ENCODE measurements around the gene GIMAP5.

Gene GIMAP5

DNA sequence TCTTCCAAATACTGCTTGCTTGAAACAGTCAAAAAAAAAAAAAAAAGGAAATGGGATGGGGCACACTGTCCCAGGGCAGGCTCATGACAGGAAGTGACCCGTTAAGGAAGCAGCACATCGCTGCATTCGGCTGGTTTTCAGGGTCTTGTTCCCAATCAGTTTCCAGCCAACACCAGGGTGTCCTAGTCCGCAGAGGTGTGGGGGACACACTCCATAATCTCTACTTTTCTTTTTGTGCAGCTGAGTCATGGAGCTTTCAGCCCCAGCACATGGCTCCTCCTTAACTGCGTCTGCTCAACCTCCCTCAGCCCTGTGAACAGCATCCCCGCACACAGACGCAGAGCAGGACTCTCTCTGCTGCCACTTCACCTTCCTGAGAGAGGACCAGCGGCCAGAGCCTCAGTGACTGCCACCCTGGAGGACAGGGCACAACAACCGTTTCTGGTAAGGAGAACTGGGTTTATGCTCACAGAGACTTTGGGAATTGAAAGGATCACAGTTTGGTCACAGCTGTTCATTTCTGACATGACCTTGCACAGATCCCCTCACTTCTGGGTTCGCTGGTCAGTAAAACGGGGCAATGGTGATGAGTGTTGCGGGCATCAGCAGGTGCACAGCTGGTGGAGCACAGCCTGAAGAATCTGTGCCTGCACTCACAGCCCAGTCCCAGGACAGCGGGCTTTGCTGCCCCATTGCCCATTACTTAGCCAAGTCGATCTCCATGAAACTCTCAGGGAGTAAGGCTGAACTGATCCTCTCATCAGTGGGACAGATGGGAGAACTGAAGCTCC lies at the start of gene GIMAP5:
Gene GIMAP5, plus strand, starts transcription at position 154 of the 791 bp plus-strand sequence. CDS start 3,467 bp downstream, outside the sequence.
- no peak for DNase-seq

DNA sequence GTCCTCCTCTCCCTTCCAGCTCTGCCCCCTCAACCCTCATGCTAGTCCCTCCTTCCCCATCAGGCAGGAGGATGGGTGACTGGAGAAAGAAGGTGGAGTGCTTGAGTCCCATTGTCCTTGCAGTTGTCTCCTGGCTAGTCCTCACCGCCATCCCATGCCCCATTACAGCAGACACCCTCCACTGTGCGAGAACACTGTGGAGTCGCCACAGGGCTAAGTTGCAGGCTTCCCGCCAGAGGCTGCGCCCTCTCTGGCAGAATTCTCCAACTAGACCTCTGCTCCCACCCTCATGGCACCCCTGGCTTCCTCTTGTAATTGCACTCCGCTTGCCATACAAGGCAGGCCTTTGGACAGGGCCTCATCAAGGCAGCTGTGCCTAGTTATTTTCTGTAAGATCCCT lies 48.6 kb upstream of the GIMAP5 start:
- no peak for DNase-seq

DNA sequence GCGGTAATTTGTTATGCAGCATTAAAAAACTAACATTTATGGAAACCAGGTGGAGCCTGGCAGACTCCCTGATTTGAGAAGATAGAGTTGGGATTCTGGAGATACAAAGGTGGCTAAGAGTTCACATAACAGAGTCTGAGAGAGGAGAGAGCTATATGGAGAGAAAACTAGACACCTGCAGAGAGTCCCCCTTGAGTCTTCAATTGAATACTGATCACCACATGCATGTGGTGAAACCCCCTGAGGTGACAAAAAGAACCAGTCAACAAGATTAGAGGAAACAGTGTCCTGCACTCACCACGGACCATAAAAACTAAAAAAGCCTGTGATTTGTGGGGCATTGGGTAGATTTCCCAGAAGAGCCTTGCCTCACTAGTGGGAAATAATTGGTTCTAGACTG lies 41.6 kb upstream of the GIMAP5 start:
- no peak for DNase-seq

DNA sequence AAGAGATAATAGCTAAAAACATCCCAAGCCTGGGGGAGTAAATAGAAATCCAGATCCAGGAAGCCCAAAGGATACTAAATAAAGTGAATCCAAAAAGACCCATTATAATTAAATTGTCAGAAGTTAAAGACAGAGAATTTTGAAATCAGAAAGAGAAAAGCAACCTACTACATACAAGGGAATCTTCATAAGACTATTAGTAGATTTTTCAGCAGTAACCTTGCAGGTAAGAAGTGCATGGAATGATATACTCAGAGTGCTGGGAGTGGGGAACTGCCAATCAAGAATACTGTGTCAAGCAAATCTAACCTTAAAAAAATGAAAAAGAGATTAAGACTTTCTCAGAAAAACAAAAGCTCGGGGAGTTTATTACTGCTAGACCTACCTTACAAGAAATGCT lies 34.0 kb upstream of the GIMAP5 start:
- DNase-seq, result no peak

- no peak for DNase-seq
Measured at GRCh38 chr7:150715293-150715692, 21.9 kb upstream of the GIMAP5 start.

GRCh38 chr7:150715738-150716137 lies 21.5 kb upstream of the GIMAP5 start:
- DNase-seq, result no peak

DNA sequence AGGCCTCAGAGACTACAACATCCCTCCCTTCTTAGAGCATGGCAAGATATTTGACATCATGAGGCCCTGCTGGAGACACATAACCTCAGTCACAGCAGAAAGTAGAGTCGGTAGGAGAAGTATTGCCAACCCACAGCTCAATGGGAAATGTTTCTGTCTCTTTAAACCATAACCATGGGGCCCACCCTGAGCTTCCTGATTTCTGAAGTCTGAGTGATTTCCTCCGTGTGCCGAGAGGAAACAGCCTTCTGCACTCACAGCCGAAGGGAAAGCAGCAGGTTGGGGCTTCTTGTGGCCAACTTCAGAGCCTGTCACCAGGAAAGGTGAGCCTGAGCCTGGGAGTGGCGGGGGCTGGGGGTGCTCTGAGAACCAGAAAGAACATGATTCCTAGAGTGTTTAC lies 20.9 kb upstream of the GIMAP5 start, which contains the start of gene GIMAP1:
Gene GIMAP1, plus strand, starts transcription at position 246 of the 400 bp plus-strand sequence. CDS start 2,435 bp downstream, outside the sequence.
- no peak for DNase-seq

DNA sequence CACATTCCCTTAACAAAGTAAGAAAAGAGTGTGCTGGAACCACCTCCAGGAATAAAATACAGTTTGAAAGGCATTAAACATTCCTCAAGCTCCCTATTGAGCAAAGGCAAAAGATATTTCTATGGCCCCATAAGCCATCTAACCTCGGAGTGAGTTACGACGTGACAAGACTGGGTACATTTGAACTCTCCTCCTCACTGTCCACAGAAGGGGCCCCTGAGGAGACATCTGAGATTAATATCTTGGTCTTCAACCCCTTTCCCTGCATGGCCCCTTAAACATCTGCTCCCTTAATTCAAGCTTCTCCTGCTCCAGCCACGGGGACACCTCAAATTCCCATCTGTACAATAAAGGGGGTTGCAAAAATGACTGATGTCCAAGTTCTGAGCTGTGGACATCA lies 20.3 kb upstream of the GIMAP5 start:
- DNase-seq, result no peak

DNA sequence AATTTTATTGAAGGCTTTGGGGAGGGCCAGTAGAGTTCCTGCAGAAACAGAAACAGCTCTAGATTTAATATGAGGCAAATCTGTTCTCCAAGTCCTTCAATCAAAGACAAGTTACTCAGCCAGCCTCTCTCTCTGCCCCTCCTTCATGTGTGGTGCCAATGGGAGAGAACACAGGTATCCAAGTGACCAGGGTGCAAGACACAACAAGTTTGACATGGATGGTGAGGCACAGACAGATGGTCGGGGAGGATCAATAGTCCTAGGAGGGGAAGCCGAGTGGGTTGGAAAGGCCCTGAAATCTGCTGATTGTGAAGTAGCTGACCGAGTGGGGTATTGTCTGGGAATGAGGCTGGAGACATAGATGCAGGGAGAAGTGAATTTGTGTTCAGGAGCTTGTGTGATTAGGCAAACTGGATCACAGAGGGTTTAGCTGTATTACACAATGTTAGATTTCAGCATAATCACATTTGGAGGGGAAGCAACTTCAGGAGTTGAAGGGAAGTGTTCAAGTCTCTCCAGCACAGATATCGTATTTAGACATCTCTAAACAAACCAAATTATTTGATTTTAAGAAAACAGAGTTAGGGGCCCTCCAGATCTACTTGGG lies 19.3 kb upstream of the GIMAP5 start:
- no peak for DNase-seq

DNA sequence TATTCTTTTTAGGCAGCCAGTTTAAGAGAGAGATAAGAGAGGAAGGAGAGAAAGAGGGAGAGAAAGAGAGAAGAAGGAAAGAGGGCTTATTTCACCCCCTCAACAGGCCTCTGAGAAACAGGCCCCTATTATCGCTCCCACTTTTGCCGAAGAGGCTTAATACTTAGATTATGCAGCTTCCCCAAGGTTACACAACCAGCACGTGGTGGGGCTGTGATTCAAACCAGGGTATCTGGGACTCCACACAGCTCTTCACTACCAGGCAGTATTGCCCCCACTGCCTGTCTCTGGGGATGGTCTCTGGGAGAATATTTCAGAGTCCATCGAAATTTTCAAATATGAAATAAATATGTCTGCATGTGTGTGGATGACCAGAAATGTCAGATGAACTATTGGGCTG lies 17.8 kb upstream of the GIMAP5 start:
- DNase-seq, result no peak

DNA sequence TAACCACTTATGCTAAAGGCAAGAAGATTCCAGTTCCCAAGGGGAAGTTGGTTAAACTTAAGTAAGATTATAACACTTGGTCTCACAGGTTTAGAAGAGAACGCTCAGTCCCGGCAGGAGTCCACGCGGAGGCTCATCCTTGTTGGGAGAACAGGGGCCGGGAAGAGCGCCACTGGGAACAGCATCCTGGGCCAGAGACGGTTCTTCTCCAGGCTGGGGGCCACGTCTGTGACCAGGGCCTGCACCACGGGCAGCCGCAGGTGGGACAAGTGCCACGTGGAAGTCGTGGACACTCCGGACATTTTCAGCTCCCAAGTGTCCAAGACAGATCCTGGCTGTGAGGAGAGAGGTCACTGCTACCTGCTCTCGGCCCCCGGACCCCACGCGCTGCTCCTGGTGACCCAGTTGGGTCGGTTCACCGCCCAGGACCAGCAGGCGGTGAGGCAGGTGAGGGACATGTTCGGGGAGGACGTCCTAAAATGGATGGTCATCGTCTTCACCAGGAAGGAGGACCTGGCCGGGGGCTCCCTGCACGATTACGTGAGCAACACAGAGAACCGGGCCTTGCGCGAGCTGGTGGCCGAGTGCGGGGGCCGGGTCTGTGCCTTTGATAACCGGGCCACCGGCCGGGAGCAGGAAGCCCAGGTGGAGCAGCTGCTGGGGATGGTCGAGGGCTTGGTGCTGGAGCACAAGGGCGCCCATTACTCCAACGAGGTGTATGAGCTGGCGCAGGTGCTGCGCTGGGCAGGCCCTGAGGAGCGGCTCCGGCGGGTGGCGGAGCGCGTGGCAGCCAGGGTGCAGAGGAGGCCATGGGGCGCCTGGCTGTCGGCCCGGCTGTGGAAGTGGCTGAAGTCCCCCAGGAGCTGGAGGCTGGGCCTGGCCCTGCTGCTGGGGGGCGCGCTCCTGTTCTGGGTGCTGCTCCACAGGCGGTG lies 17.0 kb upstream of the GIMAP5 start:
- DNase-seq, result no peak

- DNase-seq, result no peak
Measured at GRCh38 chr7:150721970-150722373, 15.2 kb upstream of the GIMAP5 start.

DNA sequence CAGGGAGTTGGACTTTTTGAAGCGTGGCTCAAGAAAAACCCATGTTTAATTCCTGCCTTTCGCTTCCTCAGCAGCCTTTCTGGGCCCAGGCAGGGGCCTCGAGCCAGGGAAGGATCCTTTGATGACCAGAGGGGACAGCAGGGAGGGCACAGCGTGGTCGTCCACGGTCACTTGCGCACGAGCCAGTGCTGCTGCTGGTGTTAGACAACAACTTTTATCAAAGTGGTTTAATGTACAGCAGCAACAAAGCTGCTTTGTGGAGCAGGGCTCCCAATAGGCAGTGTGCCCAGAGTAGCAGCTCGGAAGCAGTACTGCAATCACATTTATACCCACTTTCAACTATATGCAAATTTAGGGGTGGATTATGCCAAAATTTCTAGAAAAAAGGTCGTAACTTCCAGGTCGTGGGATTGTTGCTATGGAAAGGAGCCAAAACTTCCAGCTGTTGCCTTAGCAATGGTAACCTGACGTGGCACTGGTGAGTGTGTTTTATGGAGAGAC lies 14.7 kb upstream of the GIMAP5 start:
- no peak for DNase-seq

DNA sequence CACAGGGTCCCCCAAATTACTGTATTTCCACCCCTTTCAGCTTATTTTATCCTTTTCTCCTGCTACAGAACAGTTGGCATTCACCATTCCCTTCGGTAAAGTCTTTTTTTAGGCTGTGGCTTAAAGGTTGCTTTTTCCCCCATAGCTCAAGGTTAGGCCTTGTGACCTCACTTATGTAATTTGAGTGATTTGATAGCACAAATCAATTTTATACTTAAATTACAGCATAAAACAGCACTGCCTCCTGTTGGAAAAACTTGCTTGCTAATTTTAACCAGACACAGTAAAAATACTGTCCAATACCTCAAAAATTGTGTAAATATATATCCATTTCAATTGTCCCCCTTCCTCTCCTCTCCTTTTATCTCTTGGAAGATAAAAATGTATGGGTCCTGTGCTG lies 13.8 kb upstream of the GIMAP5 start:
- no peak for DNase-seq

DNA sequence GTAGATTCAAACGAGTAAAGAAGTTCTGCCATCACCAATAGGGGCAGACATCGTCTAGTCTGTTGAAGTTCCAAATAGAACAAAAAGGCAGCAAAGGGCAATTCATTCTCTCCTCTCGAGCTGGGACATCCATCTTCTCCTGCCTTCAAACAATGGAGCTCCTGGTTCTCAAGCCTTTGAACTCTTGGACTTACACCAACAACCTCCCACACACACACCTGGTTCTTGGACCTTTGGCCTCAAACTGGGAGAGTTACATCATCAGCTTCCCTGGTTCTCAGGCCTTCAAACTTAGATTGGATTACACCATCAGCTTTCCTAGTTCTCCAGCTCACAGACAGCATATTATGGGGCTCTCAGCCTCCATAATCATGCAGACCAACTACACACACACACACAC lies 9.8 kb upstream of the GIMAP5 start:
- no peak for DNase-seq

- DNase-seq, result no peak
Measured at GRCh38 chr7:150728011-150728410, 9.2 kb upstream of the GIMAP5 start.

DNA sequence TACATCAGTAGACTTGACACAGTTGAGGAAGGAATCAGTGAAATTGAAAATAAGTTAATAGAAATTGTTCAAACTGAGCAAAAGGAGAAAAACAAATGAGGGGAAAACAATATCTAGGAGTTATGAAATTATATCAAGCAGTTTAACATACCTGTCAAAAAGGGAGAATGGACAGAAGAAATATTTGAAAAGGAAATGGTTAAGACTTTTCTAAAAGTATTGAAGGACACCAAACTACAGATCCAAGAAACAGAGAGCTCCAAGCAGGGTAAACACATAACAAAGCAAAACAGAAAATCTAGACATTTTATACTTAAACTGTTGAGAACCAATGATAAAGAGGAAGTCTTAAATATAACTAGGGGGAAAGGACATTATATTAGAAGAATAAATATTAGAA lies 8.6 kb upstream of the GIMAP5 start:
- DNase-seq, result no peak

DNA sequence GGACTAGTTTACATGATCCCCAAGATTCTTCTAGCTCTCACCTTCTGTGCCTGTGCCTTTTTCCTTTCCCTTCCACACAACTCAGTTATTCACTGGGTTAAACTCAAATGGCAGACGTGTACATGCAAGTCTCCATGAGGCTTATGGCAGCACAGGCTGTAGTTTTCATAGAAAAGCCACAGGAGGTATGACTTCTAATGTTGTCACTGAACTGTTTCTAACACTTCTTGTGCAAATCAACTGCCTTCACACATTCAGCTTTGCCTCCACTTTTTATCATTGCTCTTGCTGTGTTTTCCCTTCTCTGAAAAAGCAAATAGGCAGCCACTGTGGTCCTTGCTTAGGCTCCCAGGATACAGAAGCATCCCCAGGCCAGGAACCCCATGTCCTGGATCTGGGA lies 5.3 kb upstream of the GIMAP5 start:
- DNase-seq, result no peak

DNA sequence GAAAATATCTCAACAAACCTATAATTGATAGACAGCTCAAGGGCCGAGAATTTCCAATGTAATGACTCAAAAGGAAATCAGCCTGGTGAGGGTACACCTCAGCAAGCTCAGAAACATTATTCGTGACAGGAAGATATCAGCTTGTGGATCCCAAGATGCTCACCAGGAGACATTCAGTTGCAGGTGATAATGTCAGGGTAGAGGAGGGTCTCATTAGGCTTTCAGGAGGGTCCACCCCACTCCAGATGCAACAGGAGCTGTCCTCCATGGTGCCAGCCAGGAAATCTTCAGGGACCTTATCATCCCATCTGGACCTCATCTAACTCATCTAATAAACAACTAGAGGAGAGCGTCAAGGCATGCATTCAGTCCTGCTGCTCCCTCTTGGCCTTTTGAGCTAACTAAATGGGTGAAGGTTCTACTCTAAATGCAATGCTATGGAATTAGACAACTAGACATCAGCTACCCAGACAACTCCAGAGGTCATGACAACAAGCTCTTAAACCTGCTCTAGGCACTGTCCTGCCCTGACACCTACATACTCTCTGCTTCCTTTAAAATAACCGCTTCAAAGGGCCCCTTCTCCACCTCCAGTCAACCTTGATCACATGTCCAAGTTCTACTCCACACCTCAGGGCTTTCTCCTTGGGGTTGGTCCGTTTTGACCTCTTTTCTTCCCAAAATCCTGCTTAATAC lies 4.3 kb upstream of the GIMAP5 start:
- DNase-seq, result no peak

DNA sequence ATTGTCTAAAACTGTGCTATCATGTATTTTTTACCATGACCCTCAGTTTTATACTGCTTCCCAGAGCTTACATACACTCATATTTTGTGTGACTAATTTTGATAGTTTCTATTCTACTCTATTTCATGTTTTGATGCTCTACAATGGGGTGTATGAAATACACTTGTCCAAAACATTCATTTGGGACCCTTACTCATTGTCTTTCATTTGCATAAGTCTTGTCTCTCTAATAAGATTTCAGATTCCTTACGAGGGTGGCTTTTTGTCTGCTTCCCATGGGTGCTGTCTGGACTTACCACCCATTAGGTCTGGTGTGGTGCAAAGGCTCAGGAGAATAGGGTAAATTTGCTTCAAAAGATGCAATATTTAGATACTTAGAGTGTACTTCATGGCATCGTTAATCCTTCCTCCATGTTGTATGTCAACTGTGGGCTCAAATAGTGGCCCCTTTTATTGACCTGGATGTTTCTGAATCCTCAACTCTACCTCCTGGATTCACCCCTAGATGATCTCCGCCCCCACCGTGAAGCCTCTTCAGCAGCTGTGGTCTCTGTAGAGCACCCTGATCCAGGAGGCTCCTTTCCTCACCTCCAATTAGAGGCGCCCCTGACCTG lies 3.6 kb upstream of the GIMAP5 start:
- DNase-seq, result no peak

- no peak for DNase-seq
Measured at GRCh38 chr7:150734254-150734653, 3.0 kb upstream of the GIMAP5 start.

All from NCI-H526 treated with DMSO at 0.1 percent for 48 hours (cell line).